Measurements from ENCODE around the gene NCBP1.
"Not testable (repeated sequence)": the region's sequence is repeated elsewhere in the genome, so short reads cannot be mapped to it uniquely, and the experiment has no call there.

Gene NCBP1

GRCh38 chr9:97672403-97672802 is 38.8 kb downstream of the NCBP1 start:
- DNase-seq (ENCODE audit: low read depth in 2 of 3, low spot score in 2 of 3): no peak

- no peak for DNase-seq (ENCODE audit: low read depth in 2 of 3, low spot score in 2 of 3)
Observed at GRCh38 chr9:97673922-97674321, 40.3 kb downstream of the NCBP1 start.

GRCh38 chr9:97675655-97676054 is 42.0 kb downstream of the NCBP1 start:
- no peak for DNase-seq (ENCODE audit: low read depth in 2 of 3, low spot score in 2 of 3)

GRCh38 chr9:97682242-97682641 is 48.6 kb downstream of the NCBP1 start:
- no peak for DNase-seq (ENCODE audit: low read depth in 2 of 3, low spot score in 2 of 3)

- no peak for DNase-seq (ENCODE audit: low read depth in 2 of 3, low spot score in 2 of 3)
Observed at GRCh38 chr9:97688654-97689053, 55.0 kb downstream of the NCBP1 start.

GRCh38 chr9:97689401-97690180 is 56.0 kb downstream of the NCBP1 start:
- DNase-seq (ENCODE audit: low read depth in 2 of 3, low spot score in 2 of 3): no peak

GRCh38 chr9:97694769-97695168 is 61.1 kb downstream of the NCBP1 start:
- DNase-seq (ENCODE audit: low read depth in 2 of 3, low spot score in 2 of 3): no peak

- DNase-seq (ENCODE audit: low read depth in 2 of 3, low spot score in 2 of 3): no peak
Observed at GRCh38 chr9:97695390-97695789, 61.8 kb downstream of the NCBP1 start.

- no peak for DNase-seq (ENCODE audit: low read depth in 2 of 3, low spot score in 2 of 3)
Observed at GRCh38 chr9:97695995-97696802, 62.6 kb downstream of the NCBP1 start.

- peak; percentile 82 to 96 (median 87) for DNase-seq (ENCODE audit: low read depth in 2 of 3, low spot score in 2 of 3)
Observed at GRCh38 chr9:97696803-97697601, 63.4 kb downstream of the NCBP1 start, which contains the start of gene XPA. Gene XPA, minus strand, starts transcription at chr9:97697340. Its CDS starts 48 bp downstream, at chr9:97697292.

- DNase-seq (ENCODE audit: low read depth in 2 of 3, low spot score in 2 of 3): no peak
Observed at GRCh38 chr9:97697837-97698236, 64.2 kb downstream of the NCBP1 start.

GRCh38 chr9:97698865-97699264 is 65.2 kb downstream of the NCBP1 start:
- DNase-seq (ENCODE audit: low read depth in 2 of 3, low spot score in 2 of 3): no peak

- DNase-seq (ENCODE audit: low read depth in 2 of 3, low spot score in 2 of 3): not testable (repeated sequence)
Observed at GRCh38 chr9:97699281-97699680, 65.7 kb downstream of the NCBP1 start.

GRCh38 chr9:97699824-97700223 is 66.2 kb downstream of the NCBP1 start:
- DNase-seq (ENCODE audit: low read depth in 2 of 3, low spot score in 2 of 3): not testable (repeated sequence)

GRCh38 chr9:97703437-97704344 is 70.1 kb downstream of the NCBP1 start:
- DNase-seq (ENCODE audit: low read depth in 2 of 3, low spot score in 2 of 3): no peak

GRCh38 chr9:97704345-97704677 is 70.7 kb downstream of the NCBP1 start:
- no peak for DNase-seq (ENCODE audit: low read depth in 2 of 3, low spot score in 2 of 3)

- no peak for DNase-seq (ENCODE audit: low read depth in 2 of 3, low spot score in 2 of 3)
Observed at GRCh38 chr9:97704851-97705250, 71.2 kb downstream of the NCBP1 start.

- no peak for DNase-seq (ENCODE audit: low read depth in 2 of 3, low spot score in 2 of 3)
Observed at GRCh38 chr9:97705354-97705950, 71.8 kb downstream of the NCBP1 start.

GRCh38 chr9:97706246-97706645 is 72.6 kb downstream of the NCBP1 start:
- no peak for DNase-seq (ENCODE audit: low read depth in 2 of 3, low spot score in 2 of 3)
